PFSK-1 (cell line): ENCODE data around the gene RNF208.

Source experiments
- FOXP2 ChIP-seq: optimal IDR thresholded peaks from 2 replicates; pipeline ENCODE3; 2011; ENCODE audit warnings: borderline replicate concordance, control low read depth, inconsistent platforms; ENCODE audit not compliant: insufficient read depth; ENCODE audit errors: extremely low read length, extremely low read depth
- POLR2AphosphoS5 ChIP-seq: IDR thresholded peaks from 2 replicates; pipeline ENCODE4 v1.6.1; 2012; ENCODE audit warnings: low read depth, mild to moderate bottlenecking, control low read depth, low read length, moderate library complexity
- REST ChIP-seq, 2 experiments: IDR thresholded peaks; 2 replicates each; pipeline versions ENCODE4 v1.6.1 to v1.8.0; 2011 to 2012; ENCODE audit warnings: low read depth in 2 of 2, low read length in 2 of 2, control low read depth in 1 of 2, inconsistent platforms in 1 of 2, mild to moderate bottlenecking in 1 of 2, moderate library complexity in 1 of 2; ENCODE audit not compliant: insufficient read depth in 1 of 2
- SIN3A ChIP-seq: IDR thresholded peaks from 2 replicates; pipeline ENCODE4 v1.6.1; 2012; ENCODE audit warnings: mild to moderate bottlenecking, low read length, moderate library complexity, borderline replicate concordance; ENCODE audit not compliant: insufficient read depth
- TAF1 ChIP-seq: IDR thresholded peaks from 2 replicates; pipeline ENCODE4 v1.6.1; 2012; ENCODE audit warnings: low read length, control low read depth, borderline replicate concordance; ENCODE audit not compliant: insufficient read depth

GRCh38 chr9:137183980-137184595 lies 38.0 kb downstream of the RNF208 start:
- no peak for TF ChIP-seq POLR2AphosphoS5
- no peak for TF ChIP-seq REST (IDR thresholded peaks at IDR 0.05; ENCODE audit: insufficient read depth in 1 of 2, low read depth in 2 of 2, low read length in 2 of 2)
- TF ChIP-seq SIN3A = no peak
- TF ChIP-seq TAF1 = no peak
- no peak for TF ChIP-seq FOXP2
